ENCODE data around the gene ATP8B1. TPM values are rescaled to one million over a fixed set of nuclear protein-coding genes. Genes with fewer than 3 reads are reported as not detected.

The ATP8B1 gene
- total and polyA plus RNA-seq, 2 of the 8 experiments (the other 6 are each of a cell fraction or from before 2014, with no cell fraction given), result 1.1 to 4.6 TPM

DNA sequence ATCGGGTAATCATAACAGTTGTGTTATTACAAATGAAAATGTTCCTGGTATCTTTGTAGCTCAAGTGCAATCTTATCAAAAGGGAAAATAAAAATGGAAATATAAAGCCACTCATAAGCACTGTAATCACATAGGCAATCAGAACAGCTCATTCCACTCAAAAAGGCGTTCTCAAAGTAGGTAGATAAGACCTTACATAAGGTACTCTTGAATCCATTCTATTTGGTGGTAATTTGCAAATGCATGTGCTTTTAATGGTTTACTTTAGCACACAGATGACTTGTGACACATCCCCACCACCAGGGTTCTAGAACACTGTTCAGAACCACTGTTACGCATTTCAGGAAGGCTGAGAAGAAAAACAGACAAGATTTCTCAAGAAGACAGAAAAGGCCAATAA is 94.8 kb downstream of the ATP8B1 start (continued):
- TF ChIP-seq BRCA1 (IDR thresholded peaks at IDR 0.05; ENCODE audit: low read depth, low read length) (no peak), JUN (IDR thresholded peaks at IDR 0.05; ENCODE audit: low read depth, low read length) (no peak), HDAC2 (IDR thresholded peaks at IDR 0.05; ENCODE audit: borderline replicate concordance in 1 of 2, low read depth in 2 of 2, low read length in 2 of 2) (no peak), SP1 (IDR thresholded peaks at IDR 0.05; ENCODE audit: low read depth, low read length) (no peak)

All from H1 (cell line).